ENCODE measurements around the gene PRAC1. TPM values are rescaled to one million over a fixed set of nuclear protein-coding genes. Genes with fewer than 3 reads are reported as not detected.

PRAC1 gene
- total RNA-seq, 1 donor from 2014 or later = 9.6 TPM

- intact Hi-C loops (cut with DNase I) = no loop called here
- TF ChIP-seq POLR2AphosphoS5 (IDR thresholded peaks at IDR 0.05; ENCODE audit: insufficient read depth in 1 of 2, low read depth in 1 of 2) = no peak
- TF ChIP-seq, protein P1, sequence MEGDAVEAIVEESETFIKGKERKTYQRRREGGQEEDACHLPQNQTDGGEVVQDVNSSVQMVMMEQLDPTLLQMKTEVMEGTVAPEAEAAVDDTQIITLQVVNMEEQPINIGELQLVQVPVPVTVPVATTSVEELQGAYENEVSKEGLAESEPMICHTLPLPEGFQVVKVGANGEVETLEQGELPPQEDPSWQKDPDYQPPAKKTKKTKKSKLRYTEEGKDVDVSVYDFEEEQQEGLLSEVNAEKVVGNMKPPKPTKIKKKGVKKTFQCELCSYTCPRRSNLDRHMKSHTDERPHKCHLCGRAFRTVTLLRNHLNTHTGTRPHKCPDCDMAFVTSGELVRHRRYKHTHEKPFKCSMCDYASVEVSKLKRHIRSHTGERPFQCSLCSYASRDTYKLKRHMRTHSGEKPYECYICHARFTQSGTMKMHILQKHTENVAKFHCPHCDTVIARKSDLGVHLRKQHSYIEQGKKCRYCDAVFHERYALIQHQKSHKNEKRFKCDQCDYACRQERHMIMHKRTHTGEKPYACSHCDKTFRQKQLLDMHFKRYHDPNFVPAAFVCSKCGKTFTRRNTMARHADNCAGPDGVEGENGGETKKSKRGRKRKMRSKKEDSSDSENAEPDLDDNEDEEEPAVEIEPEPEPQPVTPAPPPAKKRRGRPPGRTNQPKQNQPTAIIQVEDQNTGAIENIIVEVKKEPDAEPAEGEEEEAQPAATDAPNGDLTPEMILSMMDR (IDR thresholded peaks at IDR 0.05) = no peak
- TF ChIP-seq POLR2A (IDR thresholded peaks at IDR 0.05) = no peak
- Histone ChIP-seq H3K27ac (no peak overlapping the region), H3K36me3 (no peaks in the 10 kb centered on the region), H3K27me3 (peaks cover 19% of the 10 kb centered on the region), H3K9me3 (no peaks in the 10 kb centered on the region), H3K4me1 (peaks cover 52% of the 10 kb centered on the region), H3K4me3 (no peak overlapping the region)
- no peak for DNase-seq (ENCODE audit: extremely low spot score in 2 of 2)
These were observed 28.9 kb upstream of the PRAC1 start for GRCh38 chr17:48751172-48751571.

DNA sequence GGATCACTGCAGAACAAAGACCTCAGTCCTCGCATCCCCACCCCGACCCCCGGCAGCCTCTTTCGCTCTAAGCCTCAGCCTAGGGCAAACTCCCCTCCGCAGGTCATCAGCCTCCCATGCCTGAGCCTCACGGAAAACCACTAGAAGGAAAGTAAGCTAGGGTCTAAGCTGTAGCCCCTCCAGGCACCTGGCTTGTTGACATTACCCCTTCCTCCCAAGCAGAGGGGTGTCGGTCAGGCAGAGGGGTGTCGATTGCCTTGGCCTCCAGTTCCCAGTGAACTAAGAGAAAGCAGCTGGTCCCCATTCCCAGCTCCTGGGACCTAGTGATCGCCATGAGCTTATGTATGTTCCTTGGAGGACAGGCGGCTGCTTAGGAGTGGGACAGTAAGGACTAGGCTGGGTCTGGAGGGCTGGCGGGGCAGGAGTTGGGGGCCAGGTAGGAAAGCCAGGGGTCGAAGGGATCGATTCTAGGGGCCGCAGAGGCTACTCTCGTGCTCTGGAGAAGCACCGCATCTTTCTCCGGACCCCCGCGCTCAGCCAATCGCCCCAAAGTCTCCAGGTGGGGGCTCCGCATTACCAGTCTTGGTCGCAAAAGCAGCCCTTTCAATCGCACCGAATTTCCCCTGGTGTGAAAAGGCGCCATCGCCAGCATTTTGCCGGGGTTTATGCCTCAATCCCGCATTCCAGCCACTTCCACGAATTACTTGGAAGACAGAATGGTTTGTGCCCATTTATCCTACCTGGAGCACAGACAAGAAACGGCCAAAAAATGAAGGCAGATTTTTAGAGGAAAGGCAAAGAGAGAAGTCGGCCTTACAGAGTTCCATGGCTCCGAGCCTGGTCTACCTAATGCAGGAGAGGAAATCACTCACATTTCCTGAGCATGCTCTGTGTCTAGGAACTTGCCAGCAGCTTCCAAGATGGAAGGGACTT lies 27.6 kb upstream of the PRAC1 start:
- intact Hi-C loops (cut with DNase I) = loop anchor here (2.0 to 10.0 kb wide), 2 partner anchors 27 to 255 kb away; partner anchors contain the start of genes PRAC1 and PRAC2
- H3K4me1 ChIP-seq = peaks cover 56% of the 10 kb centered on the region
- H3K9me3 ChIP-seq = no peaks in the 10 kb centered on the region
- H3K27me3 ChIP-seq = peaks cover 19% of the 10 kb centered on the region
- TF ChIP-seq, protein P1 (IDR thresholded peaks at IDR 0.05) = no peak
- TF ChIP-seq POLR2A (IDR thresholded peaks at IDR 0.05) = no peak
- TF ChIP-seq POLR2AphosphoS5 (IDR thresholded peaks at IDR 0.05; ENCODE audit: insufficient read depth in 1 of 2, low read depth in 1 of 2) = no peak
- no peaks in the 10 kb centered on the region for H3K36me3 ChIP-seq
- H3K4me3 ChIP-seq = no peak overlapping the region
- H3K27ac ChIP-seq = peak overlapping the region; percentile 66
- DNase-seq (ENCODE audit: extremely low spot score in 2 of 2) = no peak

DNA sequence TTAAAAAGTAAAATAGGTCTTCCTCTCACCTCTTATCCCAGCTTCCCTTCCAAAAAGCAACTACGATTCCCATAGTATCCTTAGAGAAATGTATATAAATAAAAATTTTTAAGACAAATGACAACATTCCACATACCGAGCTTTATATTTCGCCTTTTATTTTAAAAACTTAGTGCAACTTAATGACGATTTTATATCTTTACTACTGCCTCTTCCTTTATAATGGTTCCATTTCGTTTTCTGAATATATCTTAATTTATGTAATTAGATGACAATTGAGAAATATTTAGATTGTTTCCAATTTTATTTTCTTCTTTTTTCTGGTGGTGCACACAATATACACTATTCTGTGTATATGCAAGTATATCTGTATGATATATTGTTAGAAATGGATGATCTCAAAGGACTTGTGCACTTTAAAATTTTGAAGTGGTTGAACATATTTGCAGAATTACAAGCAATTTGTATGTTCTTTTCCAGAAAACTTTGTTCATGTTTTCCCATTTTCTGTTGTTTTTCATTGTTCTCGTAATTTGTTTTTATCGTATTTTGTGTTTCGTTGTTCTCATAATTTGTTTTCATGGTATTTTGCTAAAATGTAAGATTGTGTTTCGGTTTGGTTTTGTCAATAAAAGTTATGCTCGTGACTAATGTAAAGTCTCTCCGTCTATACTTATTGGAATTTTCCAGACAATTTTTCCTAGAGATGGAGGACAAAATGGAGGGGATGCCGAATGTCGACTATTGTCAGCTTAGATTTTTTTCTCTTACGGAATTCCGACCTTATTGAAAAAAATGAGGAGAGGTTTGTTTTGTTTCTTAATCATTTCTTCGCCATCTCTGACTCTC lies 26.6 kb upstream of the PRAC1 start:
- Histone ChIP-seq H3K27me3 (peaks cover 20% of the 10 kb centered on the region), H3K36me3 (no peaks in the 10 kb centered on the region), H3K9me3 (no peaks in the 10 kb centered on the region), H3K4me3 (no peak overlapping the region), H3K4me1 (peaks cover 46% of the 10 kb centered on the region), H3K27ac (peak overlapping the region; percentile 66)
- no peak for DNase-seq (ENCODE audit: extremely low spot score in 2 of 2)
- intact Hi-C loops (cut with DNase I) = loop anchor here (2.0 to 10.0 kb wide), 2 partner anchors 26 to 256 kb away; partner anchors contain the start of genes PRAC1 and PRAC2
- TF ChIP-seq, protein P1 (IDR thresholded peaks at IDR 0.05) = no peak
- TF ChIP-seq POLR2AphosphoS5 (IDR thresholded peaks at IDR 0.05; ENCODE audit: insufficient read depth in 1 of 2, low read depth in 1 of 2) (no peak), POLR2A (IDR thresholded peaks at IDR 0.05) (no peak)

DNA sequence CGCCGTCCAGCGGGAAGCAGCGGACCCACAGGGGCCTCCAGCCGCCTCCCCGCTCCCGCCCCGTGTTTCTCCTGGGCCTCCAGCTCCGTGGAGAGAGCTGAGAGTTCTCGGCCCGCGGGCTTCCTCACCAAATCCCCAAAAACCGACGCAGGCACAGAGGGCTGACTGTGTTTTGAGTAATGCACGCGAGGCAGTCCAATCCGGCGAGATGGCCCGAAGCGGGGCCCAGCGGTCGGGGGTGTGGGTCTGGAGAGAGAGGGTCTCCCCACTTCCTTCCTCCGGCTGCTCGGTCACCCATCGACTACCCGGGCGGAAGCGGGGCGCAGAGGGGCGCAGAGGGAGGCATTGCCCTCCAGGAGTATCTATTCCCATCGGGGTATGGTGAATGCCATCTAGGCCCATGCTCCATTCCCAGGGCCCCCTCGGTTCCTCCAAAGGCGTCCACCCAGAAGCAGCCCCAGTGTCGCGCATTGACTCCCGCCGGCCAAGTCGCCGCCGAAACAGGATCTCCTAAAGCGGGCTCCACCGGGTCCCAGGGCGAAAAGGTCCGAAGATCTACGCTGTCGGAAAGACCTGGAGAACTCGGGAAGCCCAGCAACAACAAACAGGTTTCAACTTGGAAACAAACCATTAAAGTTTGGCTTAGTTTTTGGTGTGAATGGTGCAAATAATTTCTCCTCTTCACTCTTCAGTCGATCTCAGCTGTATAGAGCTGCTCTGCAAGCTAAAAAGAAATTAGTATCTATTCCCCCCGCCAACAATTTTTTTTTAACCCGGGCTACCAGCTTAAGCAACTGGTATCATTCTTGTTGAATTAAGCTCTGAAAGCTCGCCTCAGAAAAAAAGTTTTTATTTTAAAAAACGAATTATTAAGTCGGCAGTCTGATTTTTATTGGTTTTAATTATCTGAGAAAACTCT lies 25.4 kb upstream of the PRAC1 start:
- peak overlapping the region in 1 of 2 donors; percentile 26 for H3K4me3 ChIP-seq
- peaks cover 25% of the 10 kb centered on the region for H3K27me3 ChIP-seq
- H3K36me3 ChIP-seq = no peaks in the 10 kb centered on the region
- H3K9me3 ChIP-seq = no peaks in the 10 kb centered on the region
- H3K4me1 ChIP-seq = peaks cover 36% of the 10 kb centered on the region
- TF ChIP-seq, protein P1 (IDR thresholded peaks at IDR 0.05) = no peak
- TF ChIP-seq POLR2A (IDR thresholded peaks at IDR 0.05) (no peak), POLR2AphosphoS5 (IDR thresholded peaks at IDR 0.05; ENCODE audit: insufficient read depth in 1 of 2, low read depth in 1 of 2) (no peak)
- DNase-seq (ENCODE audit: extremely low spot score in 2 of 2) = no peak
- H3K27ac ChIP-seq = peak overlapping the region; percentile 72
- intact Hi-C loops (cut with DNase I) = loop anchor here (2.0 to 10.0 kb wide), 2 partner anchors 25 to 257 kb away; partner anchors contain the start of genes PRAC1 and PRAC2

Measured in vagina (tissue), 2 donors.